ENCODE measurements around the gene MPL. TPM values are rescaled to one million over a fixed set of nuclear protein-coding genes. Genes with fewer than 3 reads are reported as not detected.

Gene MPL
- total RNA-seq, 1 experiment from 2014 or later, result 0.52 TPM

DNA sequence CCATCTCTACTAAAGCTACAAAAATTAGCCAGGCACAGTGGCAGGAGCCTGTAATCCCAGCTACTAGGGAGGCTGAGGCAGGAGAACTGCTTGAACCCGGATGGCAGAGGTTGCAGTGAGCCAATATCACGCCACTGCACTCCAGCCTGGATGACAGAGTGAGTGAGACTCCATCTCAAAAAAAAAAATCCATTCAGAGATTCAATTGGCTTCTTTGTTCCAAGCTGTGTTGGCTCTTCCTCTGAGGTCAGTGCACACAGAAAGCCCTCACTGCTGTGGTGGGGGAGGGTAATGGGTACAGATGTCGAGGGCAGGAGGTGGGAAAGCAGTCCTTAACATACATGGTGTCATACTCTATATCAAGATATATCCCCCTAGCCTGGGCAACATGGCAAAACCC lies 22.1 kb upstream of the MPL start:
- no peak overlapping the region for H3K27ac Mint-ChIP-seq (ENCODE audit: unreplicated experiment)

DNA sequence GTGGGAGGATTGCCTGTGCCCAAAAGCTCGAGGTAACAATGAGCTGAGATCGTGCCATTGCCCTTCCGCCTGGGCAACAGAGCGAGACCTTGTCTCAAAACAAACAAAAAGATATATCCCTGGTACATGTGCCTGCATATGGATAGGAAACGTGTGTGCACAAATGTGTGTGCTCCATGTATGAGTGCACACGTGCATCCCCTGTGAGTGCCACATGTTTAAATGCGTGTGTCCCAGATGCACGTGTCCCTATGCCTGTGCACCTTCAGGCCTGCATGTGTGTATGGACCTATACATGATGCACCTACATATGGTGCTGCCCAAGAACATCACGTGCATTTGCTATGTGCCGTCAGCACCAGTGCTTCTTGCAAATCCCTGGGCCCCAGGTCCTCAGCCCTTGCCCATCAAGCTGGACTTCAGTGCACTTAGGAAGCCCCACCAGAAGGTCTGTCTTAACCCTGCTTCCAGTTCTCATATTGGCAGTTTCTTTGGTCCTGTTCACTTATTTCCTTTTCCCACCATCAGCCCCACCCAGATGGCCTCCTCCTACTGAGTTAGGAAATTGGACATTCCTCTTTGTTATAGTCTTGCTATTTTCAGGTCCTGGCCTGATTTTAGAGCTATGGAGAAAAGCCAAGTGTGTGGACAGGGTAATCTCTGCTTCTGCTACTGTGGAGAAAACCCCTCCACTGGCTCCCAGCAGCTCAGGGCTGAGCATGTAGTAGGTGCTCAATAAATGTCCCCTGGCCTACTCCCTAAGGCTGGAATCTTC lies 21.5 kb upstream of the MPL start:
- no peak for DNase-seq
- H3K27me3 Mint-ChIP-seq (ENCODE audit: unreplicated experiment), result peaks cover 19% of the 10 kb centered on the region
- intact Hi-C loops (cut with micrococcal nuclease; ENCODE audit: unreplicated experiment), result no loop called here
- no peaks in the 10 kb centered on the region for H3K4me1 Mint-ChIP-seq (ENCODE audit: low read depth, unreplicated experiment)
- H3K4me3 Mint-ChIP-seq (ENCODE audit: low read depth, unreplicated experiment), result no peak overlapping the region
- TF ChIP-seq CTCF (IDR thresholded peaks at IDR 0.05; ENCODE audit: unreplicated experiment), result no peak
- CTCF ChIA-PET, result no interaction called here
- no TSS peak for BruUV-seq (replicated peaks)
- no peak overlapping the region for H3K27ac Mint-ChIP-seq (ENCODE audit: unreplicated experiment)
- peaks cover 5% of the 10 kb centered on the region for H3K36me3 Mint-ChIP-seq (ENCODE audit: insufficient read depth, unreplicated experiment)
- H3K9me3 Mint-ChIP-seq (ENCODE audit: low read depth, unreplicated experiment), result no peaks in the 10 kb centered on the region

More for the DNA sequence above, 22.1 kb upstream of the MPL start:
- DNase-seq, result no peak
- TF ChIP-seq CTCF (IDR thresholded peaks at IDR 0.05; ENCODE audit: unreplicated experiment), result no peak
- Mint-ChIP-seq H3K9me3 (ENCODE audit: low read depth, unreplicated experiment) (no peaks in the 10 kb centered on the region), H3K4me1 (ENCODE audit: low read depth, unreplicated experiment) (no peaks in the 10 kb centered on the region), H3K36me3 (ENCODE audit: insufficient read depth, unreplicated experiment) (peaks cover 5% of the 10 kb centered on the region), H3K27me3 (ENCODE audit: unreplicated experiment) (peaks cover 23% of the 10 kb centered on the region), H3K4me3 (ENCODE audit: low read depth, unreplicated experiment) (no peak overlapping the region)
- intact Hi-C loops (cut with micrococcal nuclease; ENCODE audit: unreplicated experiment), result no loop called here
- CTCF ChIA-PET, result no interaction called here
- BruUV-seq (replicated peaks), result no TSS peak

GRCh38 chr1:43316738-43317520 lies 20.7 kb upstream of the MPL start:
- intact Hi-C loops (cut with micrococcal nuclease; ENCODE audit: unreplicated experiment), result no loop called here
- no peak for TF ChIP-seq CTCF (IDR thresholded peaks at IDR 0.05; ENCODE audit: unreplicated experiment)

DNA sequence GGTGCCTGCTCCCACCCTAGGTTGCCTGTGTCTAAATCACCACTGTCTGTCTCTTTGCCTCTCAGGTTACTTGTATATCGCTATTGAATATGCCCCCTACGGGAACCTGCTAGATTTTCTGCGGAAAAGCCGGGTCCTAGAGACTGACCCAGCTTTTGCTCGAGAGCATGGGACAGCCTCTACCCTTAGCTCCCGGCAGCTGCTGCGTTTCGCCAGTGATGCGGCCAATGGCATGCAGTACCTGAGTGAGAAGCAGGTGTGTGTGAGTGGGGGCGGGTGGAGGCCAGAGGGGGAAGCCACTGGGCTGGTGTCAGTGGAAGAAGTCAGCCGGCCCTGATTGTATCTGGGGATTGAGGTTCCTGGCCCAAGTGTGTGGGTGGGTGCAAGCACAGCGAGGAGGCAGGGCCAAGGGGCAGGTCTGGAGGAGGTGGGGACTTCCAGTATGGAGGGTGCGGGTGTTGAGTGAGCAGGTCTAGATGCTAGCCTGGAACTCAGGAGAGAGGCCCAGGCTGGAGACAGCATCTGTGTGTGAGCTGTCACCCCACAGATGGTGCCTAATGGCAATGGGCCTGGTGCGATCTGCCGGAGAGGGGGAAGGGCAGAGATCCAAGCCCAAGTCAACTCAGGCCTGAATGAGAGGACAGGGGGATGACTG lies 19.7 kb upstream of the MPL start:
- Mint-ChIP-seq H3K9me3 (ENCODE audit: low read depth, unreplicated experiment) (no peaks in the 10 kb centered on the region), H3K4me1 (ENCODE audit: low read depth, unreplicated experiment) (no peaks in the 10 kb centered on the region), H3K27me3 (ENCODE audit: unreplicated experiment) (peaks cover 19% of the 10 kb centered on the region), H3K27ac (ENCODE audit: unreplicated experiment) (no peak overlapping the region), H3K36me3 (ENCODE audit: insufficient read depth, unreplicated experiment) (no peaks in the 10 kb centered on the region), H3K4me3 (ENCODE audit: low read depth, unreplicated experiment) (no peak overlapping the region)
- no peak for DNase-seq
- TF ChIP-seq CTCF (IDR thresholded peaks at IDR 0.05; ENCODE audit: unreplicated experiment), result no peak
- intact Hi-C loops (cut with micrococcal nuclease; ENCODE audit: unreplicated experiment), result no loop called here
- CTCF ChIA-PET, result no interaction called here
- BruUV-seq (replicated peaks), result no TSS peak

More at GRCh38 chr1:43316738-43317520, 20.7 kb upstream of the MPL start:
- H3K4me1 Mint-ChIP-seq (ENCODE audit: low read depth, unreplicated experiment), result no peaks in the 10 kb centered on the region
- no peaks in the 10 kb centered on the region for H3K9me3 Mint-ChIP-seq (ENCODE audit: low read depth, unreplicated experiment)
- CTCF ChIA-PET, result no interaction called here
- no peak overlapping the region for H3K4me3 Mint-ChIP-seq (ENCODE audit: low read depth, unreplicated experiment)
- DNase-seq, result no peak
- peaks cover 19% of the 10 kb centered on the region for H3K27me3 Mint-ChIP-seq (ENCODE audit: unreplicated experiment)
- no peak overlapping the region for H3K27ac Mint-ChIP-seq (ENCODE audit: unreplicated experiment)
- BruUV-seq (replicated peaks), result no TSS peak
- H3K36me3 Mint-ChIP-seq (ENCODE audit: insufficient read depth, unreplicated experiment), result peaks cover 5% of the 10 kb centered on the region

All from Calu3 (cell line).